K562 (cell line): ENCODE data around the gene PACRG. TPM values are rescaled to one million over a fixed set of nuclear protein-coding genes. Genes with fewer than 3 reads are reported as not detected.

ENCODE experiments used
- ATAC-seq: fragments of 200-7000 bp; cut with Tn5 transposase; 3 replicates; pipeline ENCODE4 v1.9.1; 2020; ENCODE audit warnings: moderate library complexity
- BruUV-seq: library from RNA; stranded (reverse); fragments of 400-500 nt; replicated peaks from 2 replicates; lab custom pipeline; 2021; lab: Mats Ljungman, UMichigan
- CTCF ChIA-PET: fragments of 300-600 bp; formaldehyde crosslinking; extraction: SDS; loops from one replicate; lab custom pipeline; 2021; ENCODE audit warnings: low intra/inter-chr PET ratio; lab: Yijun Ruan, JAX
- POLR2A ChIA-PET: fragments of 300-600, 350-650 bp; sonication (Branson Sonifier 250); formaldehyde crosslinking; extraction: SDS; loops from one replicate; lab custom pipeline; 2021; ENCODE audit warnings: antibody characterized with exemption, inconsistent platforms; lab: Yijun Ruan, JAX
- DNase-seq, 4 experiments: peaks; one replicate each; pipeline versions ENCODE4 v3.0.0 to v3.0.0-alpha.2; 2011 to 2018; ENCODE audit warnings: low spot score in 3 of 4, mixed read lengths in 3 of 4; ENCODE audit errors: extremely low read depth in 1 of 4
- FAIRE-seq: peaks from 2 replicates; lab custom pipeline; 2011; peaks lifted over from hg19 to GRCh38; lab: Jason Lieb, UNC
- H2AFZ ChIP-seq: 2 replicates; pipeline ENCODE4 v1.6.0; 2011; ENCODE audit warnings: low read depth, low read length, control low read depth, inconsistent platforms
- H3K27ac ChIP-seq: fragments of 200-600 bp; 3 replicates; pipeline ENCODE4 v1.8.0; 2011; ENCODE audit warnings: low read depth, mild to moderate bottlenecking, control low read depth, inconsistent platforms, low read length, moderate library complexity, mixed read lengths; ENCODE audit errors: extremely low read depth
- H3K27me3 ChIP-seq, 2 experiments: fragments of 300-600 bp in 1 of 2; 2 replicates in 1 of 2; 3 replicates in 1 of 2; pipeline versions ENCODE4 v1.6.0 to v1.8.0; 2011; ENCODE audit warnings: inconsistent platforms in 2 of 2, low read length in 2 of 2, mild to moderate bottlenecking in 1 of 2, mixed read lengths in 1 of 2, moderate library complexity in 1 of 2; ENCODE audit not compliant: control insufficient read depth in 2 of 2, insufficient read depth in 2 of 2
- H3K36me3 ChIP-seq: fragments of 300-600 bp; 3 replicates; pipeline ENCODE4 v1.8.0; 2011; ENCODE audit warnings: mild to moderate bottlenecking, low read length, inconsistent platforms; ENCODE audit not compliant: control insufficient read depth, insufficient read depth
- H3K4me1 ChIP-seq, 2 experiments: fragments of 200-600 bp in 1 of 2; replicated peaks in 1 of 2; 2 replicates in 1 of 2; 3 replicates in 1 of 2; pipeline versions ENCODE4 v1.5.1 to v1.8.0; 2011; ENCODE audit warnings: inconsistent platforms in 2 of 2, low read length in 2 of 2, mild to moderate bottlenecking in 1 of 2, mixed read lengths in 1 of 2, moderate library complexity in 1 of 2; ENCODE audit not compliant: control insufficient read depth in 2 of 2, insufficient read depth in 2 of 2
- H3K4me2 ChIP-seq: 2 replicates; pipeline ENCODE4 v1.6.1; 2011; ENCODE audit warnings: low read length, control low read depth, inconsistent platforms, mixed read lengths; ENCODE audit not compliant: insufficient read depth
- H3K4me3 ChIP-seq: fragments of 200-600 bp; sonication (generic), shearing (Covaris generic); 2 replicates; pipeline ENCODE4 v1.5.1; 2016; ENCODE audit warnings: control low read depth, inconsistent platforms
- H3K79me2 ChIP-seq: fragments of 200-600 bp; 3 replicates; pipeline ENCODE4 v1.8.0; 2011; ENCODE audit warnings: low read length, inconsistent platforms; ENCODE audit not compliant: control insufficient read depth, insufficient read depth
- H3K9ac ChIP-seq, 2 experiments: 2 replicates each; pipeline versions ENCODE4 v1.6.0 to v1.6.1; 2011; ENCODE audit warnings: low read depth in 2 of 2, low read length in 2 of 2, control low read depth in 1 of 2, inconsistent platforms in 1 of 2, mild to moderate bottlenecking in 1 of 2, mixed read lengths in 1 of 2; ENCODE audit not compliant: insufficient read depth in 1 of 2
- H3K9me1 ChIP-seq: one replicate; pipeline ENCODE4 v1.6.0; 2011; ENCODE audit warnings: inconsistent platforms, mild to moderate bottlenecking, low read length, moderate library complexity; ENCODE audit not compliant: control insufficient read depth, insufficient read depth
- H3K9me3 ChIP-seq: replicated peaks from 2 replicates; pipeline ENCODE4 v1.5.1; 2011; ENCODE audit warnings: low read depth, low read length, inconsistent platforms; ENCODE audit not compliant: control insufficient read depth, insufficient read depth
- H4K20me1 ChIP-seq: replicated peaks from 2 replicates; pipeline ENCODE4 v1.6.1; 2011; ENCODE audit warnings: low read length, inconsistent platforms, mixed read lengths; ENCODE audit not compliant: control insufficient read depth, insufficient read depth
- CBX5 ChIP-seq: IDR thresholded peaks from 2 replicates; pipeline ENCODE4 v1.6.1; 2014; ENCODE audit warnings: low read depth, borderline replicate concordance
- KAT7 ChIP-seq: sonication (generic); formaldehyde crosslinking; IDR thresholded peaks from 2 replicates; pipeline ENCODE4 v1.8.0; 2022; ENCODE audit warnings: missing genetic modification reagents, mild to moderate bottlenecking, borderline replicate concordance
- NFATC3 ChIP-seq: fragments of 450-650 bp; IDR thresholded peaks from 2 replicates; pipeline ENCODE4 v1.6.1; 2017; ENCODE audit warnings: mild to moderate bottlenecking
- PRPF4 ChIP-seq: fragments of 200-400 bp; formaldehyde crosslinking; IDR thresholded peaks from one replicate; pipeline ENCODE4 v1.6.1; 2017; ENCODE audit warnings: low read length, low read depth, mild to moderate bottlenecking; ENCODE audit not compliant: insufficient read depth, poor library complexity, severe bottlenecking
- RBBP5 ChIP-seq: fragments of 200-600 bp; sonication (generic); IDR thresholded peaks from 2 replicates; pipeline ENCODE4 v1.6.1; 2012; ENCODE audit warnings: borderline replicate concordance, mild to moderate bottlenecking, low read length, control low read depth, inconsistent platforms; ENCODE audit not compliant: insufficient read depth, poor library complexity, severe bottlenecking
- SRF ChIP-seq, 2 experiments: fragments of 250-450, 450-650 bp in 1 of 2; sonication (Bioruptor Pico) in 1 of 2; sonication (generic) in 1 of 2; formaldehyde crosslinking; IDR thresholded peaks; 2 replicates each; pipeline versions ENCODE4 v1.5.0 to v1.5.1; 2020 to 2022; ENCODE audit warnings: mild to moderate bottlenecking in 1 of 2, missing genetic modification reagents in 1 of 2
- ZBTB26 ChIP-seq: fragments of 450-650 bp; formaldehyde crosslinking; IDR thresholded peaks from 2 replicates; pipeline ENCODE4 v1.4.0; 2022; ENCODE audit warnings: missing genetic modification characterization
- WGBS: fragments of 100-300 bp; shearing (Covaris generic); methylation state at CpG from one replicate; pipeline ENCODE4 v1.1.6; 2016; ENCODE audit warnings: low coverage, mixed read lengths; ENCODE audit not compliant: insufficient coverage; ENCODE audit errors: missing lambda C conversion rate; 5-methylcytosine and 5-hydroxymethylcytosine counted together
- in situ Hi-C: fragments of 300-500 bp; cut with MboI; formaldehyde crosslinking; loops from 4 replicates; pipeline ENCODE4 v1.15.0; 2018; ENCODE audit warnings: inconsistent platforms, mixed read lengths
- intact Hi-C: fragments of 100-400 bp; cut with micrococcal nuclease; formaldehyde crosslinking; loops from 2 replicates; pipeline ENCODE4 v1.14.2; 2022
- polyA plus RNA-seq, 8 experiments: library from polyadenylated mRNA; depleted of rRNA in 4 of 8; stranded (reverse) in 5 of 8; unstranded in 3 of 8; fragments of >200 nt; fragmentation: Nextera tagmentation in 2 of 8; fragmentation: Illumina TruSeq in 1 of 8; extraction: Ambion mirVana in 2 of 8; extraction: Trizol in 1 of 8; gene quantifications; 2 replicates each; pipeline versions ENCODE4 v1.2.1 to v1.2.3, GENCODE V29; 2011 to 2014; ENCODE audit warnings: inconsistent platforms in 1 of 8, missing spikeins in 1 of 8
- total RNA-seq, 7 experiments: library from RNA; depleted of rRNA in 6 of 7; stranded (reverse); fragments of >200 nt in 6 of 7; fragmentation: Illumina TruSeq in 2 of 7; extraction: Trizol in 2 of 7; gene quantifications; 2 replicates each; pipeline versions ENCODE4 v1.2.1 to v1.2.3, GENCODE V29; 2011 to 2021; ENCODE audit warnings: low replicate concordance in 1 of 7
- TF ChIP-seq, protein P1 (sequence below): fragments of 250-450 bp; sonication (Bioruptor Pico); IDR thresholded peaks from 2 replicates; pipeline ENCODE4 v1.4.0; 2020; ENCODE audit warnings: mild to moderate bottlenecking

PACRG gene
- total and polyA plus RNA-seq, 9 of the 15 experiments (the other 6 are each of a cell fraction or from before 2014, with no cell fraction given), result 0.04 TPM; not detected in 8

GRCh38 chr6:163118941-163119340 is 391.2 kb downstream of the PACRG start:
- H3K9me3 ChIP-seq, result no peaks in the 10 kb centered on the region
- H2AFZ ChIP-seq, result no peak overlapping the region
- FAIRE-seq (no peak), DNase-seq (no peak), ATAC-seq (no peak)
- no peak for TF ChIP-seq CBX5
- TF ChIP-seq PRPF4, result no peak
- no peak for TF ChIP-seq RBBP5
- TF ChIP-seq ZBTB26 (CRISPR knock-in tag), result no peak
- TF ChIP-seq KAT7, result no peak
- no peak for TF ChIP-seq SRF (CRISPR knock-in tag; IDR thresholded peaks at IDR 0.05)
- TF ChIP-seq, protein P1, sequence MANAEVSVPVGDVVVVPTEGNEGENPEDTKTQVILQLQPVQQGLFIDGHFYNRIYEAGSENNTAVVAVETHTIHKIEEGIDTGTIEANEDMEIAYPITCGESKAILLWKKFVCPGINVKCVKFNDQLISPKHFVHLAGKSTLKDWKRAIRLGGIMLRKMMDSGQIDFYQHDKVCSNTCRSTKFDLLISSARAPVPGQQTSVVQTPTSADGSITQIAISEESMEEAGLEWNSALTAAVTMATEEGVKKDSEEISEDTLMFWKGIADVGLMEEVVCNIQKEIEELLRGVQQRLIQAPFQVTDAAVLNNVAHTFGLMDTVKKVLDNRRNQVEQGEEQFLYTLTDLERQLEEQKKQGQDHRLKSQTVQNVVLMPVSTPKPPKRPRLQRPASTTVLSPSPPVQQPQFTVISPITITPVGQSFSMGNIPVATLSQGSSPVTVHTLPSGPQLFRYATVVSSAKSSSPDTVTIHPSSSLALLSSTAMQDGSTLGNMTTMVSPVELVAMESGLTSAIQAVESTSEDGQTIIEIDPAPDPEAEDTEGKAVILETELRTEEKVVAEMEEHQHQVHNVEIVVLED, result no peak
- TF ChIP-seq NFATC3, result no peak
- 0% methylated on average over 6 of the region's 6 CpGs for WGBS
- no peak overlapping the region for H3K9ac ChIP-seq
- H3K4me1 ChIP-seq, result no peaks in the 10 kb centered on the region
- intact Hi-C loops (no loop called here), in situ Hi-C loops (no loop called here)
- no peaks in the 10 kb centered on the region for H3K36me3 ChIP-seq
- H3K4me2 ChIP-seq, result no peak overlapping the region
- H3K27me3 ChIP-seq, result no peaks in the 10 kb centered on the region
- H4K20me1 ChIP-seq, result no peaks in the 10 kb centered on the region; the same call in 1 of the 2 replicates
- H3K79me2 ChIP-seq, result no peaks in the 10 kb centered on the region
- ChIA-PET CTCF (no interaction called here), POLR2A (interaction anchor here (1.4 kb wide), 1 partner anchor 12 kb away, joined by 4 read pairs; no protein-coding TSS in a partner anchor)
- H3K27ac ChIP-seq, result no peak overlapping the region
- no TSS peak for BruUV-seq
- H3K9me1 ChIP-seq, result no peaks in the 10 kb centered on the region
- H3K4me3 ChIP-seq, result no peak overlapping the region
